ENCODE measurements around the gene RETREG1.
"Not testable (repeated sequence)": the region's sequence is repeated elsewhere in the genome, so short reads cannot be mapped to it uniquely, and the experiment has no call there.

RETREG1 gene

DNA sequence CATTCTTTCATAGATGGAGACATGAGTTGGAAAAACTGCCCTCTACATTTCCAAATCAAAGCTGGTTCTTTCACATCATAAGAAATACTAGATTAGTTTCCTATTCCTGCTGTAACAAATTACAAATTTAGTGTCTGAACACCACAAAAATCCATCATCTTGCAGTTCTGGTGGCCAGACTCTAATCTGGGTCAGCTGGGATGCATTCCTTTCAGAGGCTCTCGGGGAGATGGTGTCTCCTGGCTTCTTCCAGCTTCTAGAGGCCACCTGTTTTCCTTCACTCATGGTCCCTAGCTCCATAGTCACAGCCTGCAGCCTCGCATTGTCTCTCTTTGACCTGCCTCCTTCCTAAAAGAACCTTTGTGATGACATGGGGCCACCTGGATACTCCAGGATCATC, 65.2 kb downstream of the RETREG1 start:
- no peak for DNase-seq (ENCODE audit: low spot score)

DNA sequence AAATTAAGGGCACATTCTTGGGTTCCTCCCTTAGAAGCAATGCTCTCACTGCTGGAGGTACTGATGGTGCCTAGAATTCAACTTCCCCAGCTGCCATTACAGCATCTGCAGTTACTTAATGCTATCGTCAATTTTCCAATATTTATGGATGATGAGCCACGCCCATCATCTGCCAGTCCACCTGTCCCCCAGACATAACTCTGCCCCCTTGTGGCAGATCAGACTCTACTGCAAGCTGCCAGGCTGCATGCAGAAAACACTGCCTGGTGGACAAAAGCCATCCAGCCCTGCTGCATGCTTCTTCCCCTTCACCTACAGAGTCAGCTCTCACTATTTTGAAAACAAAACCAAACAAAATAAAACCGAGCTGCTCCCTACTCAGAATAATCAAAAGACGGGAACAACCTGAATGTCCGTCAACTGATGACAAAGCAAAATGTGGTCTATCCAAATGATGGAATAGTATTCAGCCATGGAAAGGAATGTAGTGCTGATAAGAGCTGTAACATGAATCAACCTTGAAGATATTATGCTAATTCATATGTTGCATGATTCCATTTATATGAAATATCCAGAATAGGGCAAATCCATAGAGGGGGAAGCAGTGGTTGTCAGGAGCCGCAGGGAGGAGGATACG, 66.4 kb downstream of the RETREG1 start:
- DNase-seq (ENCODE audit: low spot score): peak; percentile 47

DNA sequence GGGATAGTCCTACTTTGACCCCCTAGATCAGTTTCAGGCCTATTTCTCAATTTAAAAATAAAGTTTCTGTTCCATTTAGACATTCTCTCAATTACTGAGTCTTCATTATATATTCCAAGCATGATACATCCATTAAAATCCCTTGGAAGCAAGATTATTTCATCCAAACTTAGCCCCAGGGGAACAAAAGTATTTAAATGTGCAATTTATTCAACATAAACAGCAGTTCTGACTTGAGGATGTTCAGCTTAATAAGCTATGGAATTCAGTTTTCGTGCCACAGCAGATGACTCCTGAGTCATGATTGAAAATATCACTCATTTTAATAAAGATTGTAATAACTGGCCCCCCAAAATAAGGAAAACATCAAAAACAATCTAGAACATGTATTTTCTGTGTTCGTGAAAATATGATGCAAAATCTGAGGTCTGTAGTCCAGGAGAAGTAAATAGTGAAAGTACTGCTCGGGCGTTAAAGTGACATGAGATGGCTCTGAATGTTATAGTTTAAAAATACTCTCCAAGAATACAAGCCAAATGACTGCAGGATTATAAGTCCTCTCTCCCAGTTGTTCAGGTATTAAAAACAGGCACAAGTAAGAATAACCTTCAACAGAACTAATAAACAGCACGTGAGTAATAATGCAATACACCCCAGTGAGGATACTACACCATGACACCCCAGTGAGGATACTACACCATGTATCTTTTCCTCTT, 67.1 kb downstream of the RETREG1 start:
- DNase-seq (ENCODE audit: low spot score): no peak

DNA sequence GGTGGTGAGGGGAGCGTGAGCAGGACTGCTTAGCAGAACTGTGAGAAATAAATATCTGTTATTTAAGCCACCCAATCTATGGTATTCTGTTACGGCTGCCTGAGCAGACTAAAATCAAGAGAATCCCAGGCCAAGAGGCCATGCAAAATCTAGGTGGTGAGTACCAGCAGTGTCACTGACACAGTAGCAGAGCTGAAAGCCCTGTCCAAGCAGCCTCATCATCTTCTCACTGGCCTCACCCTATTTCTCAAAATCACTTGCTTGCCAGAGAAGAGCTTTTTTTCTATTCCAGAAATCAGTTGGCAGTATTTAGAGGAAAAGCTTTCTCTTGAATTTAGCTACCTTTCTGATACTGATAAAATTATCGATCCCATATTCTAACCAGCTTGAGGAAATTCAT, 68.0 kb downstream of the RETREG1 start:
- no peak for DNase-seq (ENCODE audit: low spot score)

DNA sequence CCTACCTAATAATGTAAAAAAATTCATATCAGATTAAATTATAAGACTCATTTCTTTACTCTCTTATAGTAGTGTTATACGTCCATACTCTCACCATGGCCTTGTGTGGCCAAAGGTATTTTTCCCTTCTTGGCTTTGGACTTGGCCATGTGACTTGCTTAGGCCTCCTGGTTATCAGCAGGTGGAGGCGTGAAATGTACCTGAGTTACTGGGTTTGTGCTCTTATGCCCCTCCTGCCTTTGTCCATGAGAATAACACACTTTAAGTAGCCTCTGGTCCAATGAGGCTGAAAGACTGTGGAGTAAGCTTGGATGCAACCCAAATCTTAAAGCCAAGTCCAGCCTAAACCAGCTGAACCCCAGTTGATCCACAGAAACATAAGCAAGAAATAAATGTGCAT, 68.7 kb downstream of the RETREG1 start:
- no peak for DNase-seq (ENCODE audit: low spot score)

DNA sequence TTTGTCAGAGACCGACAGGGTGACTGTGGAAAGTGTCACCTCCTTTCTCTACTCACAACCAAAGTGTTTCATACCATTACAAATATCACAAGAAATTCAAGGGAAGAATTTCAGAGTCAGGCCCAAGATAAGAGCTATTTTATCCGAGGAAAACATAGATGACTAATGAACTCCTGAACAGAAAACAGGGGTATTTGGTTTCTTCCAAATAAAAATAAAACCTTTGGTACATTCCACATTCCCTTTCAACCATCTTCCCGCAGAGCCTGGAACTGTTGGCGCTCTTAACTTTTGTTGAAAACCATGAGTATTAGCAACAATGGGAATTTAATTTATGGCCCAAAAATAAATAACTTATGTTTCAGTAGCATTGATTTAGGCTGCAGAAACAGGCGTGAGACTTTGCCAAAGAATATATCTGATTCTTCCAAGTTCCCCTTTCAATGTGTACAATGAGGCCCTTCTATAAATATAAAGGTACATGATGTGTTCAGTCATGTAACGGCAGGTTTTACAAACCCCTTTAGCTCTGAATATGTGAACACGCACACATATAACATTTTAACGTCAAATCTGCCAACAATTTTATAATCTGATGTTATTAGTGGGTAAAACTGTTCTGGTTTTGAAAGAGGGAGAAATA, 69.5 kb downstream of the RETREG1 start:
- DNase-seq (ENCODE audit: low spot score): no peak

DNA sequence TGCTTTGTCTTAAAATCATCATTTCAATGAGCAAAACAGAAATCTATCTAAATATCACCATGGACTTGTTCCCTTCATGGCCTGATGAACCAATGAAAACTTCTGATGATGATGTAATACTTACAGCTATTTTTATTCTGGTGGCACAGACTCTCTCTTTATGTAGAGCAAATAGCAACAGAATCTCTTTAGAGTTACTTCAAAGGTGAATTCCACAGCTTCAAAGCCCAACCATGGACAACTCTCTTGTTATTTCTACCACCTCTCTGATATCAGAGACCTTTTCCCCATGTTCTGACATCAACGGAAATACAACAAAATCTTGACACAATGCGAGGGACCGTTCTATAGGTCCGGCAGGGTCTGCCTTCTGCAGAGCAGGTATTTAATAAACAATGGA, 70.1 kb downstream of the RETREG1 start:
- DNase-seq (ENCODE audit: low spot score): no peak

DNA sequence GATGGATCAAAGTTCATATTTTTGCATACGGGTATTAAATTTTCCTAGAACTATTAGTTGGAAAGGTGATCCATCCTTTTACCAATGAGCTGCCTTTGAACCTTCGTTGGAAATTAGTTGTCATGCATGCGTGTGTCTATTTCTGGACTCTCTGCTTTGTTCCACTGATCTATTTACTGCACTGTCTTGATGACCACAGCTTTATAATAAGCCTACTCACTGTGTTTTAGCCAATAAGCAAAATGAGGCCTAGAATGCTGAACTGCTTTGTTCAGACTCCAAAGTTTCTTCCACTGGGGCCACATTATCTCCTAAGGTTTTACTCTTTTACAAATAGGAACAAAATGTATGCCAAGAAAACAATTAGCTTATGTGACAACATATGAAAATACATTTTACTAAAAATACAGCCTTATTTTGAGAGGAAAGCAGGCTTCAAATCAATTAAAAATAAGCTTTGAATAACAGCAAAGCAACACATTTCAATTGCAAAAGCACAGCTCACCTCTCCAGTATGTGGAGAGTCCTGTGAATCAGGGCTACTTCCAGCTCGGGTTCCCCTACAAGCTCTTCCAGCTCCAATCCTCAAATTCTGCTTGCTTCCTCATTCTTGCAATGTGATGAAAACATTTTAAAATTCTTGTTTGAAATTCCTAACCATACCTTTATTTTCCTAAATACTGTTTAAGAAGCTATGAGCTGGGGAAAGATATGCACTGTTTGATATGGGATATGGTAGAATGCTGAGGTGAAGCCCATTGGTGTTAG, 72.0 kb downstream of the RETREG1 start:
- no peak for DNase-seq (ENCODE audit: low spot score)

DNA sequence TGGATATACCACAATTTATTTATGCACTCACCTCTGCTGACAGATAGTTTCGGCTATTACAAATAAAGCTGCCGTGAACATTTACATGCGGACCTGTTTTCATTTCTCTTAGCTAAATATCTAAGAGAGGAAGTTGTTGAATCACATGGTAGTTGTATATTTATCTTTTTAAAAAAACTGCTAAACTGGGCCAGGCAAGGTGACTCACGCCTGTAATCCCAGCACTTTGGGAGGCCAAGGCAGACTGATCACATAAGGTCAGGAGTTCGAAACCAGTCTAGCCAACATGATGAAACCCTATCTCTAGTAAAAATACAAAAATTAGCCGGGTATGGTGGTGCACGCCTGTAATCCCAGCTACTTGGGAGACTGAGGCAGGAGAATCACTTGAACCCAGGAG, 73.6 kb downstream of the RETREG1 start:
- DNase-seq (ENCODE audit: low spot score): not testable (repeated sequence)

DNA sequence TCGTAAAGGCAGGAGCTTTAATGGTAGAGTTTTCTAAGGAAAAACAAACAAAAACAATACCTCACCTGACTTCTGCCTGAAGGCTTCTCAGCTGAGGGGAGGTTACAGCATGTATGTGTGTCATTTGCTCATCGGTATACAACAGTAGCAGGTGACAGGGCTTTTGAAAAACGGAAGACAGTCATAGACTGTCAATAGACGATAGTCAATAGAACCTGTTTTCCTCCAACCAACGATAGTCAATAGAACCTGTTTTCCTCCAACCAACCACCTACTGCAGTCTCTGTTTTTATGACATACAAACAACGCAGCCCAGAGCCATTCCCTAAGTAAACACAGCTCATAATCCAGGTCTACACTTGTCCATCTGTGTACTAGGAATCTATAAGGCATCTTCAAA, 74.6 kb downstream of the RETREG1 start:
- DNase-seq (ENCODE audit: low spot score): no peak

DNA sequence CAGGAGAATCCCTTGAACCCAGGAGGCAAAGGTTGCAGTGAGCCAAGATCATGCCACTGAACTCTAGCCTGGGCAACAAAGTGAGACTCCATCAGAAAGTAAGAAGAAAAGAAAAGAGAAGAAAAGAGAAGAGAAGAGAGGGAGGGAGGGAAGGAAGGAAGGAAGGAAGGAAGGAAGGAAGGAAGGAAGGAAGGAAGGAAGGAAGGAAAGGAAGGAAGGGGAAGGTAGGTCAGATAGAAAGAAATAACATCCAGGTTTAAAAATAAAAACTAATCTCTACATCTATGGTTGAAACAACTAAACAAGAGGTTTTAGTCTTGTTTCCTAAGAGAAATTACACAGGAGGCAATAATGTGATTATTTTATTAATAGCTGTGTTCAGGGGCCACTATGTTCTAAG, 75.2 kb downstream of the RETREG1 start:
- DNase-seq (ENCODE audit: low spot score): not testable (repeated sequence)

DNA sequence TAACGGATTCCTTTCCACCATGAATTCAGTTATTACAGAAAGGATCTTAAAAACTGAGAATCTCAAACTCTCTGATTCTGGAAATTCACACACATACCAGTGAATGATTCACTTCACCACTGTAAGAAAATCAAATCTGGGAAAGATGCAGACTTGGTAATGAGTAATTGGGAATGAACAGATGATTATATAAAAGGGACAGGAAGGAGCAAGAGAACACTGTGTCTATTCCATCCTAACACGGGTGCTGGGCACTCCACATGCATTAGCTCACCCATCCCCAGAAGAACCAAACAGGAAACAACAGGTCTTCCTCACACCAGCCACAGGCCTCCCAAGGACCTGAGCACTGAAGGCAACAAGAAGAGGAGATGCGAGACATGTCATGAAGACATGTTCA, 76.4 kb downstream of the RETREG1 start:
- no peak for DNase-seq (ENCODE audit: low spot score)

DNA sequence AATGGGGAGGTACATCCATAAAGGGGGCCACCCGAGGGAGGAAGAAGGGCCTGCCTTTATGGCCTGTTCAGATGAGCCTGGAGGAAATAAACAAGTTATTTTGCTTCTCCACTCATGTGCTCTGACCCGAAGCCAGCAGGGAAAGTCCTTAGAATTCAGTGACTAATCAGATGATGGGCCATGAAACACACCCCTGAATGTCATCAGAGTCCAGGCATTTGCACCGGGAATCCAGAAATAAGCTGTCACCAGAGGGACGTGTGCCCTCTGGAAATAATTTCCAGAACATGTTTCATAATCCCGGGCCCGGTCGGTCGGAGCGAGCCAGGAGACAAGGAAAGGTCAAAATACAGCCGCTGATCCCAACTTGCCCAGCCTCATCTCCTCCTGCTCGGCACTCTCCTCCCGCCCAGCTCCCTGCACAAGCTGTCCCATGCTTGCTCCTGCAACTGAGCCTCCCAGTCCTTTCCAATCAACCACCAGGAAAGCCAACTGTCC, 77.6 kb downstream of the RETREG1 start:
- DNase-seq (ENCODE audit: low spot score): no peak

DNA sequence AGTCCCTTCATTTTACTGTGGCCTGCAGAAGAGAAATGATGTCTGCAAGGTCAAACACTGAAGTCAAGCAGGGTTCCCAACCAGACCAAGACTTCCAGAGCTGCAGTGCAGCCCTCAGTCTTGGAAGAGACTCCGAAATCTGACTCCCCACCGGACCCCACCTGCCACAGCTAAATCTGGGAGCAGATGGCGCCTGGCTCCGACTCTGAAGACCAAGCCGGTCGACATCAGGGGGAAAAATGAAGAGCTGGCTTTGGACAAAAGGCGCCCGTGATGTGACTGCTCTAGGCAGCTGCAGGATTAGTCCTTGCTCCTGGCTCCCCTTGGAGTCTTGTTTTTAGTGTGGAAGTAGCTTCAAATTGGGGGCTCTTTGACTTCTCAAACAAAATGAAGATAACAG, 78.8 kb downstream of the RETREG1 start:
- no peak for DNase-seq (ENCODE audit: low spot score)

DNA sequence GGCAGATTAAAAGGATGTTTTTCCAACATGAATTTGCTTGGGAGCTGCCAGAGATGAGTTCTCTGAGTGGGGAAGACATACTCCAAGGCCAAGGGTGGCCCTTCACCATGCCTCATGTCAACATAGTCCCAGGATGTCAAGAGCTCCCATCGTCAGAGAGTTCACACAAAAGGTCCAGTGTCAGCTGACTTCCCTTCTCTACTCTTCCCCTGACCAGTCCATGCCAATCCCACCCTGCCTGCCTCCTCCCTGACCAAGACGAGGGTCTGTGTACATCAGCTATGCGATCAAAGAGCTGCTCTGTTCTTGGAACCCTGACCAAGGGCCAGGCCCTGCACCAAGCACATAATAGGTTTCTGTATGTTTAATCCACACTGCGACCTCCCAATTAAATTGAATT, 80.0 kb downstream of the RETREG1 start:
- DNase-seq (ENCODE audit: low spot score): no peak

DNA sequence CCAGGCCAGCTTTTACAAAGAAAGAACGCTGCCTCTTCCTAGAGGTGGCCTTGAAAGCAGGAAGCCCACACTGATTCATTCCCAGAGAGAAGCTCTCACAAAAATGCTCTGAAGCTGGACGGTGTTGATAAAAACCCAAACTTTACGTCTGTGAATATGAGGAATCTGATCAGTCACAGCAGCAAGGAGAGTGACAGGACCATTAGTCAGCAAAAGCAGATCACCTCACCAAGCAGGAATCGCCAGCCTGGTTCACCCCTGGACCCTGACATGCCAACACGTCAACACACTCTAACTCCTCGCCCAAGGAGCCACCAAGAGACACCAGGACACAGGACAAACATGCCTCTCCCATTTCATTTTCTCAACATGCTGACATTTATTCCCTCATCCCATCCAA, 80.6 kb downstream of the RETREG1 start:
- no peak for DNase-seq (ENCODE audit: low spot score)

DNA sequence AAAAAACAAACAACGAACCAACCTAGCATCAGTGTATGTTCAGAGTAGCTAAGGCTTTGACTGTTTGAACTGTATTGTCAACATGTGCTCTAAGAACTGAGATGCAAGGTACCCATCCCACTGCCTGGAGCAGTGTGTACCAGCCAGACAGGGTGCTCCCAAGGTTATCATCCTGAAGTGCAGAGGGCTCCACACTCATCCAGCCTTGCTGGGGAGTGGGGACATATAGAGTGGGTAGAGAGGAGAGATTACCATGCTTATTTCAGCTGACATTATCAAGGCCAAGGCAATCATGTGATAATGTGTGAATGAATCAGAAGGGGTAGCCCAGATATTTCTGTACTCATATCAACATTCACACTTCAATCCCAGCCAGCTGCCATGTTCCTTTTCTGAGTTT, 82.5 kb downstream of the RETREG1 start:
- DNase-seq (ENCODE audit: low spot score): no peak

DNA sequence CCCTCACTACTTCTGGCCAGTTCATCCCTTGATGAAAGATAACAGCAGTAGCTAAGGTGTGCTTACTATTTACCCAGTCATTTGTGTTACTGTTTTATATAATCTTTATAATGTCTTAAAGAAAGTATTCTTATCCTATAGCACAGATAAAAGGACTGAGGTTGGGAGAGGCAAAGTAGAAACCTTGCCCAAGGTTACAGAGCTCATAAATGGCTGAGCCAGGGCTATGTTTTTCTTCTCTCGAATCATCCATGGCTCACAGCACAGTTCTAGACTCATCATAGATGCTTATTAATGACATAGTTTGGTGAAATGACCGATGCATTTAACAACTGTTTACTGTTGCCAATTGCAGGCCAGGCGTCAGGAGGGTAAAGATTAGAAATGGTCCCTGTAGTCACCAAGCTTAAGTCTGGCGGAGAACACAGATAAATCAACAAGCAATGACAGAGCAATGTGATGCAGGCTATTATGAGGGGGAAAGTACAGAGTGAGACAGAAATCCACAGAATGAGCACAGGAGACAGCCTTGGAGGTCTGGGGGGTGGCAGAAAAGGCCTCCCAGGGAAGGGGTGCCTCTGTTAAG, 85.6 kb downstream of the RETREG1 start:
- no peak for DNase-seq (ENCODE audit: low spot score)

DNA sequence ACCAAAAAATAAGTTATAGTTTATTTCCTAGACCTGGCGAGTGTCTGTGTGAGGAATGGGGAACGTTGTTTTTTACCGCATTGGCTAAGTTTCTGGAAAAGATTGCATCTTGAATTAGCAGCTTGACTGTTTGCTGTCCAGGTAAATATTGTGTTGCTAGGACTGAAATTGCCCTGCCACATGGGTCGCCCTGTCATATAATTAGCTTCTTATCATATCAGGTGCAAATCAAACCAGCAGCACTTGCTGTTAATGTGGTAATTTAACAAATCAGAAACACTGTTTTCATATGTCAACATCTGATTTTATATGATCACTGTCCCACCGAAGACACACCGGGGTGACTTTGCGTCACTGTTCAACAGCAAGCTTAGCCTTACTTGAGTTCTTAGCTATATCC, 87.5 kb downstream of the RETREG1 start:
- no peak for DNase-seq (ENCODE audit: low spot score)

DNA sequence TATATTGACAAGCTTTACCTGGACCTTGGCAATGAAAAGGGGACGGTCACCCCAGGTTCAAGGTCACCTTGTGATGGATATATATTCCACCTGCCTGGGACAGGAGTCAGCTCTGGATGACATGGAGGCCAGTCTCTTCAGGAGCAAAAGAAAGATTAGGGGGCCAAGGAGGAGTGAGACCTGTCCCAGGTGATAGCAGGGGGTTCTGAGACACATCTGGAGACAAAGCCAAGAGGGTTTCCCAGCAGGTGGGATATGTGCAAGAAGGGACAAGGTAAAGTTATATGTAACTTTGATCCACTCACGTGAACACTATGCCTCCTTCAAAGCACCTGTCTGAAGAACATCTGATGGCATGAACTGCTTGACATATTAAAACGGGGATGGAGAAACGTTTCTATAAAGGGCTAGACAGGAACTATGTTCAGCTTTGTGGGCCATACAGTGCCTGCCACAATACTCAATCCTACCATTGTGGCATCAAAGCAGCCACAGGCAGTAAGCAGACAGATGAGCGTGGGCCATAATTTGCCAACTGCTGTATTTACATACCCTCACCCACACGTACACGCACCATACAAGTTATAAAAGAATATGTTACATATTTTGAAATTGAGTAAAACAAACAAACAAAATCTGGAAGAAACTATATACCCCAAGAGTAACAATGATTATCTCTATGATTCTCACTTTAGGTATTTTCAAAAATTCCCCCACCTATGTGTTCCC, 88.3 kb downstream of the RETREG1 start:
- DNase-seq (ENCODE audit: low spot score): no peak

DNA sequence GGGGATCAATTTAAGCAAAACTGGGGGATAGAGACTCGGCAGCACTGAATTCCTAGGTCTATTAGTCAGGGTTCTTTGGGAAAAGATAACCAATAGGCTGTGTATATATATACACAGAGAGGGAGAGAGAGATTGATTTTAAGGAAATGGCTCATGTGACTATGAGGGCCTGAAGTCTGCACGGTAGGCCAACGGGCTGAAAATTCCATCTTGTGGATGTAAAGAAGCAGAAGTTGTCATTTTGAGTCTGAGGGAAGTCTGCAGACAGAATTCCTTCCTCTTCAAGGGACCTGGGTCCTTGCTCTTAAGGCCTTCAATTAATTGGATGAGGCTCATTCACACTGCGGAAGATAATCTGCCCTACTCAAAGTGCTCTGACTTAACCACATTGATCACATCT, 91.1 kb downstream of the RETREG1 start:
- DNase-seq (ENCODE audit: low spot score): no peak

DNA sequence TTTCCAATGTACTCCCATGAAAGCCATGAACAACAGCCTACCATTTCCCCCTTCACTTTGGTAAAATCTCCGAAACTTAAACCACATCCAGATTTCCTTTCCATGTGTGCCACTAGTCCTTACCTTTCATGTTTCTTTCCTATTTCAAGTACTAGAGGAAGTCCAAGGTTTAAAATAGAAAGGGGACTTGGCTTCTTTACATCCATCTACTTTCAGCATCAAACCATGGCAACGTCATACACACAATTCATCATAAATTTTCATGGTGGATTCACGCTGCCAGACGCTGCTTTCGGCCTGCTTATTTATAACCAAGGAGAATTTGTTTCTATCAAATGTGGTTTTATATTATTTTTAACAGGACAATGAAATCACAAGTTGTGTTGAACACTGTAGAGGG, 92.5 kb downstream of the RETREG1 start:
- no peak for DNase-seq (ENCODE audit: low spot score)

Measured in hematopoietic multipotent progenitor cell treated with erythropoietin and hydrocortisone succinate and interleukin-3 and kit ligand, for 15 days (in vitro differentiated cells).